ENCODE data around the gene ZMYND19. TPM values are rescaled to one million over a fixed set of nuclear protein-coding genes. Genes with fewer than 3 reads are reported as not detected.

The ZMYND19 gene
- total and polyA plus RNA-seq, 2 of the 8 experiments (the other 6 are each of a cell fraction or from before 2014, with no cell fraction given), result 42.4 to 58.7 TPM

DNA sequence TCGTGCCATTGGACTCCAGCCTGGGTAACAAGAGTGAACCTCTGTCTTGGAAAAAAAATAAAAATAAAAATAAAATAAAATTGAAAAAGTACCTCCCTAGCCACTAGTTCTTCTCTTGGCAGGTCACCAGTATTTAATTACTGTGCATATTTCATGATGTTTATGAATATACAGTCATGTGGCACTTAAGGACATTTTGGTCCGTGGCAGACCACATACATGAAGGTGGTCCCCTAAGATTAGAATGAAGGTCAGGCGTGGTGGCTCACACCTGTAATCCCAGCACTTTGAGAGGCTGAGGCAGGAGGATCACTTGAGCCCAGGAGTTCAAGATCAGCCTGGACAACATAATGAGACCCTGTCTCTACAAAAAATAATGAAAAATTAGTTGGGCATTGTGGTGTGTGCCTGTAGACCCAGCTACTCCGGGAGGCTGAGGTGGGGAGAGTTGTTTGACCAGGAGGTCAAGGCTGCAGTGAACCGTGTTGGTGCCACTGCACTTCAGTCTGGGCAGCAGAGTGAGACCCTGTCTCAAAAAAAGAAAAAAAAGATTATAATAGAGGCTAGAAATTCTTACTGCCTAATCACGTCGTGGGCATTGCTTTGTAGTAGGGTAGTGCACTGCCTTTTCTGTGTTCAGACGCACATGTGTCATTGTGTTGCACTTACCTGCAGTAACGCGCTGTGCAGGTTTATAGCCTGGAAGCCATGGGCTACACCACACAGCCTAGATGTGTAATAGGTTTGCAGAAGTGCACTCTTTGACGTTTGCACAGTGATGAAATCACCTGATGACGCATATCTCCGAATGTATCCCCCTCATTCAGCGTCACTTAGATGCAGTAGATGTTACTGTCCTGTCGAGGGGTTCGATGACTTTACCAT lies 41.3 kb upstream of the ZMYND19 start (continued):
- TF ChIP-seq, protein P1, sequence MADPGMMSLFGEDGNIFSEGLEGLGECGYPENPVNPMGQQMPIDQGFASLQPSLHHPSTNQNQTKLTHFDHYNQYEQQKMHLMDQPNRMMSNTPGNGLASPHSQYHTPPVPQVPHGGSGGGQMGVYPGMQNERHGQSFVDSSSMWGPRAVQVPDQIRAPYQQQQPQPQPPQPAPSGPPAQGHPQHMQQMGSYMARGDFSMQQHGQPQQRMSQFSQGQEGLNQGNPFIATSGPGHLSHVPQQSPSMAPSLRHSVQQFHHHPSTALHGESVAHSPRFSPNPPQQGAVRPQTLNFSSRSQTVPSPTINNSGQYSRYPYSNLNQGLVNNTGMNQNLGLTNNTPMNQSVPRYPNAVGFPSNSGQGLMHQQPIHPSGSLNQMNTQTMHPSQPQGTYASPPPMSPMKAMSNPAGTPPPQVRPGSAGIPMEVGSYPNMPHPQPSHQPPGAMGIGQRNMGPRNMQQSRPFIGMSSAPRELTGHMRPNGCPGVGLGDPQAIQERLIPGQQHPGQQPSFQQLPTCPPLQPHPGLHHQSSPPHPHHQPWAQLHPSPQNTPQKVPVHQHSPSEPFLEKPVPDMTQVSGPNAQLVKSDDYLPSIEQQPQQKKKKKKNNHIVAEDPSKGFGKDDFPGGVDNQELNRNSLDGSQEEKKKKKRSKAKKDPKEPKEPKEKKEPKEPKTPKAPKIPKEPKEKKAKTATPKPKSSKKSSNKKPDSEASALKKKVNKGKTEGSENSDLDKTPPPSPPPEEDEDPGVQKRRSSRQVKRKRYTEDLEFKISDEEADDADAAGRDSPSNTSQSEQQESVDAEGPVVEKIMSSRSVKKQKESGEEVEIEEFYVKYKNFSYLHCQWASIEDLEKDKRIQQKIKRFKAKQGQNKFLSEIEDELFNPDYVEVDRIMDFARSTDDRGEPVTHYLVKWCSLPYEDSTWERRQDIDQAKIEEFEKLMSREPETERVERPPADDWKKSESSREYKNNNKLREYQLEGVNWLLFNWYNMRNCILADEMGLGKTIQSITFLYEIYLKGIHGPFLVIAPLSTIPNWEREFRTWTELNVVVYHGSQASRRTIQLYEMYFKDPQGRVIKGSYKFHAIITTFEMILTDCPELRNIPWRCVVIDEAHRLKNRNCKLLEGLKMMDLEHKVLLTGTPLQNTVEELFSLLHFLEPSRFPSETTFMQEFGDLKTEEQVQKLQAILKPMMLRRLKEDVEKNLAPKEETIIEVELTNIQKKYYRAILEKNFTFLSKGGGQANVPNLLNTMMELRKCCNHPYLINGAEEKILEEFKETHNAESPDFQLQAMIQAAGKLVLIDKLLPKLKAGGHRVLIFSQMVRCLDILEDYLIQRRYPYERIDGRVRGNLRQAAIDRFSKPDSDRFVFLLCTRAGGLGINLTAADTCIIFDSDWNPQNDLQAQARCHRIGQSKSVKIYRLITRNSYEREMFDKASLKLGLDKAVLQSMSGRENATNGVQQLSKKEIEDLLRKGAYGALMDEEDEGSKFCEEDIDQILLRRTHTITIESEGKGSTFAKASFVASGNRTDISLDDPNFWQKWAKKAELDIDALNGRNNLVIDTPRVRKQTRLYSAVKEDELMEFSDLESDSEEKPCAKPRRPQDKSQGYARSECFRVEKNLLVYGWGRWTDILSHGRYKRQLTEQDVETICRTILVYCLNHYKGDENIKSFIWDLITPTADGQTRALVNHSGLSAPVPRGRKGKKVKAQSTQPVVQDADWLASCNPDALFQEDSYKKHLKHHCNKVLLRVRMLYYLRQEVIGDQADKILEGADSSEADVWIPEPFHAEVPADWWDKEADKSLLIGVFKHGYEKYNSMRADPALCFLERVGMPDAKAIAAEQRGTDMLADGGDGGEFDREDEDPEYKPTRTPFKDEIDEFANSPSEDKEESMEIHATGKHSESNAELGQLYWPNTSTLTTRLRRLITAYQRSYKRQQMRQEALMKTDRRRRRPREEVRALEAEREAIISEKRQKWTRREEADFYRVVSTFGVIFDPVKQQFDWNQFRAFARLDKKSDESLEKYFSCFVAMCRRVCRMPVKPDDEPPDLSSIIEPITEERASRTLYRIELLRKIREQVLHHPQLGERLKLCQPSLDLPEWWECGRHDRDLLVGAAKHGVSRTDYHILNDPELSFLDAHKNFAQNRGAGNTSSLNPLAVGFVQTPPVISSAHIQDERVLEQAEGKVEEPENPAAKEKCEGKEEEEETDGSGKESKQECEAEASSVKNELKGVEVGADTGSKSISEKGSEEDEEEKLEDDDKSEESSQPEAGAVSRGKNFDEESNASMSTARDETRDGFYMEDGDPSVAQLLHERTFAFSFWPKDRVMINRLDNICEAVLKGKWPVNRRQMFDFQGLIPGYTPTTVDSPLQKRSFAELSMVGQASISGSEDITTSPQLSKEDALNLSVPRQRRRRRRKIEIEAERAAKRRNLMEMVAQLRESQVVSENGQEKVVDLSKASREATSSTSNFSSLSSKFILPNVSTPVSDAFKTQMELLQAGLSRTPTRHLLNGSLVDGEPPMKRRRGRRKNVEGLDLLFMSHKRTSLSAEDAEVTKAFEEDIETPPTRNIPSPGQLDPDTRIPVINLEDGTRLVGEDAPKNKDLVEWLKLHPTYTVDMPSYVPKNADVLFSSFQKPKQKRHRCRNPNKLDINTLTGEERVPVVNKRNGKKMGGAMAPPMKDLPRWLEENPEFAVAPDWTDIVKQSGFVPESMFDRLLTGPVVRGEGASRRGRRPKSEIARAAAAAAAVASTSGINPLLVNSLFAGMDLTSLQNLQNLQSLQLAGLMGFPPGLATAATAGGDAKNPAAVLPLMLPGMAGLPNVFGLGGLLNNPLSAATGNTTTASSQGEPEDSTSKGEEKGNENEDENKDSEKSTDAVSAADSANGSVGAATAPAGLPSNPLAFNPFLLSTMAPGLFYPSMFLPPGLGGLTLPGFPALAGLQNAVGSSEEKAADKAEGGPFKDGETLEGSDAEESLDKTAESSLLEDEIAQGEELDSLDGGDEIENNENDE (IDR thresholded peaks at IDR 0.05; ENCODE audit: insufficient replicate concordance, low read length), result no peak
- TF ChIP-seq SUZ12 (IDR thresholded peaks at IDR 0.05; ENCODE audit: low read length), result no peak
- no peak for TF ChIP-seq JUND (IDR thresholded peaks at IDR 0.05; ENCODE audit: low read length)
- TF ChIP-seq HDAC2 (IDR thresholded peaks at IDR 0.05; ENCODE audit: borderline replicate concordance in 1 of 2, low read depth in 2 of 2, low read length in 2 of 2), result no peak
- no peak for TF ChIP-seq POLR2AphosphoS5 (IDR thresholded peaks at IDR 0.05; ENCODE audit: low read depth, low read length)
- no peak for TF ChIP-seq GABPA (IDR thresholded peaks at IDR 0.05; ENCODE audit: borderline replicate concordance, insufficient read depth, low read length)

Data from H1 (cell line).